Measurements from ENCODE around the gene KCNN3. TPM values are rescaled to one million over a fixed set of nuclear protein-coding genes. Genes with fewer than 3 reads are reported as not detected.

KCNN3 gene
- total RNA-seq, 1 experiment from 2014 or later: not detected

DNA sequence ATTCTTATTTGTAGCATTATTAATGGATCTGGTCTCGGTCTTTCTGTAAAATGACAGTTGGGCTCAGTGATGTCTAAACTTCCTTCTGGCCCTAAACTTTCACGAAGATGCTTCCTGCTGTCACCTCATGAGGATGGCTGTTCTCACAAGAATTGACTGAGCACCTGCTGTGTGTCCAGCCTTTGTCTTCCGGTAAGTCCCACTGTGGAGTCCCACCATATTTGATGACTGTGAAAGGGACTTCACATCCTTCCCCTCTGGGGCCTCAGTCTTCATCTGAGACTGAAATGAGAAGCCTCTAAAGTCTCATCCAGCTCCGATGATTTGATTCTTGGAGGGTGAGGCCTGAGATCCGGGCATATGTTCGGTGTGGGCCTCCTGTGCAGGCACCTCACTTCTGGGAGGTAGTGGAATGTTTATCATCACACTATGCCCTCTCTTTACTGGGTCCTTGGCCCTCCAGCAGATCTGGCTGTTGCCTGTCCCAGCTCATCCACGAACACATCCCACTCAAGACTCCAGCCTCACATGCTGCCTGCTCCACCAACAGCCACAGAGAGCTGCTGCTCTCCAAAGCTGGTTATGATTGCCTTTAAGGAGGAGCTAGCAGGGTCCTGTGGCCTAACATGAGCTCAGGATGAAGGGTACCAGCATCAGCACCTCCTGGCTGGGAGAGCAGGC, 95.8 kb downstream of the KCNN3 start:
- H3K4me1 ChIP-seq (replicated peaks): no peaks in the 10 kb centered on the region
- H3K4me3 ChIP-seq: no peak overlapping the region
- H3K9me3 ChIP-seq (replicated peaks): no peaks in the 10 kb centered on the region
- H3K27ac ChIP-seq: no peak overlapping the region
- DNase-seq (ENCODE audit: low read depth in 1 of 2, low spot score in 2 of 2): no peak
- no peaks in the 10 kb centered on the region for H3K36me3 ChIP-seq
- peaks cover 5% of the 10 kb centered on the region; the same call in 1 of the 2 replicates for H3K27me3 ChIP-seq (replicated peaks)

DNA sequence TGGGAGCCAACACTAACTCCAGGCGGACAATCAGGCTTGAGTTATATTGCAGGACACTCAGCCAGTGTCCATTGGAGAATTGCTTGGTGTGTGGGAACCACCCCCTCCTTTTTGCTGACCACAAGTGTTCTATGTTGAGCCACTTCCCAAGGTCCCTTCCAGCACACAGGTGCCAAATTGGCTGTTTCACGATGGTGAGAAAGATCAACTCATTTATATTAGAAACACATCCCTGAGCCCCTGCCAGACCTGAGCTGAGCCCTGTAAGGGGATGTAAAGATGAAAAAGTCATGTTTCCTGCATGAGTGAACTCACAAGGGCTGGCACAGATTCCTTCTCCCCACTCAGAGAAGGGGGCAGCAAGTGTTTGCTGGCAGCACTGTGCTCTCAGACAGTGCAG, 96.5 kb downstream of the KCNN3 start:
- no peak overlapping the region for H3K4me3 ChIP-seq
- no peaks in the 10 kb centered on the region for H3K9me3 ChIP-seq (replicated peaks)
- H3K27me3 ChIP-seq (replicated peaks): peaks cover 5% of the 10 kb centered on the region; the same call in 1 of the 2 replicates
- H3K36me3 ChIP-seq: no peaks in the 10 kb centered on the region
- no peak overlapping the region for H3K27ac ChIP-seq
- no peaks in the 10 kb centered on the region for H3K4me1 ChIP-seq (replicated peaks)
- no peak for DNase-seq (ENCODE audit: low read depth in 1 of 2, low spot score in 2 of 2)

GRCh38 chr1:154772606-154773506, 97.2 kb downstream of the KCNN3 start:
- Histone ChIP-seq H3K4me1 (replicated peaks) (no peaks in the 10 kb centered on the region), H3K36me3 (no peaks in the 10 kb centered on the region), H3K4me3 (no peak overlapping the region), H3K9me3 (replicated peaks) (no peaks in the 10 kb centered on the region), H3K27me3 (replicated peaks) (peaks cover 5% of the 10 kb centered on the region; the same call in 1 of the 2 replicates), H3K27ac (no peak overlapping the region)
- DNase-seq (ENCODE audit: low read depth in 1 of 2, low spot score in 2 of 2): no peak

- Histone ChIP-seq H3K27me3 (replicated peaks) (peaks cover 5% of the 10 kb centered on the region; the same call in 1 of the 2 replicates), H3K4me1 (replicated peaks) (no peaks in the 10 kb centered on the region), H3K4me3 (no peak overlapping the region), H3K27ac (no peak overlapping the region), H3K36me3 (no peaks in the 10 kb centered on the region), H3K9me3 (replicated peaks) (no peaks in the 10 kb centered on the region)
- no peak for DNase-seq (ENCODE audit: low read depth in 1 of 2, low spot score in 2 of 2)
Measured at GRCh38 chr1:154772056-154772455, 98.0 kb downstream of the KCNN3 start.

- H3K4me3 ChIP-seq: no peak overlapping the region
- no peaks in the 10 kb centered on the region for H3K36me3 ChIP-seq
- no peak for DNase-seq (ENCODE audit: low read depth in 1 of 2, low spot score in 2 of 2)
- H3K4me1 ChIP-seq (replicated peaks): no peaks in the 10 kb centered on the region
- peaks cover 5% of the 10 kb centered on the region; the same call in 1 of the 2 replicates for H3K27me3 ChIP-seq (replicated peaks)
- H3K27ac ChIP-seq: no peak overlapping the region
- no peaks in the 10 kb centered on the region for H3K9me3 ChIP-seq (replicated peaks)
Measured at GRCh38 chr1:154770897-154771594, 99.0 kb downstream of the KCNN3 start.

DNA sequence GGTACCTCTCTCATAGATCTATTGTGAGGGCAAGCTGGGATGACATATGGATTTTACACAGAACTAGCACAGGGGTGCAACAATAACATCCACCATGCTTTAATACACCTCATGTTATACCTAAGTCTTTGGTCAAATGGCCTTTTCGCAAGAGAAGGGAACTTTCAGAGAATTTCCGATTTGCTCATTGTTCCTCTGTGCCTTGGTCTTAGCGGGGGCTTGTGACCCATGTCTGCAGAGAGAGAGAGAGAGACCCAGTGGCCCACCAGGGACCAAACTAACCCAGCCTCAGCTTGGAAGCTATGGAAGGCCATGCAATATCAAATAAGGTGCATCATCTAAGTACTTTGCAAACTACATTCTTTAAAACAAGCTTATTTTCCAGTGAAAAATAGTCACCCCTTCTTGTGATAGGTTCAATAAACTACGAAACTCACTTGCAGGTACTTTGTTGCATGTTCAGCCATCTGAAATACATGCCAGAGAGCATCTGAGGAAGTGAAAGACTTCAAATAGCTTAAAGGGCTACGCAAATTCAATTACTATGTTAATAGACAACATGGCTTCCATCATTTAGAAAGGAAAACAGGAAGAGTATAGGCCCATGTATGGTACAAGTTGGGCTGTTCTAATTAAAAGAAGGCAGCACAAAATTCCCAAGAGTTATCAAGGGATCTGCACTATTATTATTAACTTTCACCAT, 100.7 kb downstream of the KCNN3 start:
- no peaks in the 10 kb centered on the region for H3K9me3 ChIP-seq (replicated peaks)
- H3K27ac ChIP-seq: no peak overlapping the region
- peaks cover 7% of the 10 kb centered on the region; the same call in 1 of the 2 replicates for H3K27me3 ChIP-seq (replicated peaks)
- no peak overlapping the region for H3K4me3 ChIP-seq
- no peaks in the 10 kb centered on the region for H3K36me3 ChIP-seq
- H3K4me1 ChIP-seq (replicated peaks): no peaks in the 10 kb centered on the region
- no peak for DNase-seq (ENCODE audit: low read depth in 1 of 2, low spot score in 2 of 2)

- Histone ChIP-seq H3K4me1 (replicated peaks) (no peaks in the 10 kb centered on the region), H3K36me3 (no peaks in the 10 kb centered on the region), H3K9me3 (replicated peaks) (no peaks in the 10 kb centered on the region), H3K4me3 (no peak overlapping the region), H3K27ac (no peak overlapping the region), H3K27me3 (replicated peaks) (peaks cover 10% of the 10 kb centered on the region; the same call in 1 of the 2 replicates)
- DNase-seq (ENCODE audit: low read depth in 1 of 2, low spot score in 2 of 2): no peak
Measured at GRCh38 chr1:154768456-154769125, 101.5 kb downstream of the KCNN3 start.

DNA sequence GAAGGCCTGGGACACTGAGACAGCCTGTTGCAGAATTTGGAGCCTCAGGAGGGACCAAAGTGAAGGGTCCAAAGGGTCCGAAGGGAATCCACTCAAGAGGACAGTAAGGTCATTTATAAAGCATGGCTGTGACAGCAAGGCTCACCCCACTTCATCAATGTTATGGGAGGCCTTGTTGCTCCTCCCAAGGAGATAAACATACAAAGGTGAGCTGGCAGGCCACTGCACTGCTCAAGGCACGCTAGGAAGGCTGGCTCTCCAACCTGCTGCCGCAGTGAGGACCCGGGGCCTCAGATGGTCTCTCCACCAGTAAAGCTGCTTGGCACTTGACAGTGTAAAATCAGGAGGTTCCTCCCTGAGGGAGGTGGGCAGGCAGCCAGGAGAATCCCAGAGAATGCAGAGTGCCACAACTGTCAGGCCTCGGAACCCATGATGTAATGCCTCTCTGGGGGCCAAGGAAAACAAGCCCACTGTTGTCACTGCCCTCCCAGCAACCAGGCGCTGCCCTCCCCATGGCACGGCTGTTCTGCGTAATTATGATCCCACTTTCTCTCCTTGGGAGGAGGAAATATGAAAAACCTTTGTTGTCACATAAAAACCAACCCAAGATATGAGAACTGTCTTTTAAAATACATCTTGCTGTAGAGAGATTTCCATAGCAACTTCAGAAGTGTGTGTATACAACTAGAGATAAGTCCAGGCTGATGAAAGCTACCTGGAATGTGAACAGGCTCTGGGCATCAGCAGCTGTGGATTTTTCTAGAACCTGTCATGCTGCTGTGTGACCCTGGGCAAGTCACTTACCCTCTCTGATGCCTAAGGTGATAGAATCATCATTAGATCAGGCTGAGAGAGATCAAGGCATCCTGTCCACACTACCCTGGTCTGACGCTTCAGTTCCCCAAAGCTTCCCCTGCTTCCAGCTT, 102.5 kb downstream of the KCNN3 start:
- no peaks in the 10 kb centered on the region for H3K9me3 ChIP-seq (replicated peaks)
- peaks cover 17% of the 10 kb centered on the region; the same call in 1 of the 2 replicates for H3K27me3 ChIP-seq (replicated peaks)
- H3K27ac ChIP-seq: no peak overlapping the region
- no peaks in the 10 kb centered on the region for H3K4me1 ChIP-seq (replicated peaks)
- H3K36me3 ChIP-seq: no peaks in the 10 kb centered on the region
- DNase-seq (ENCODE audit: low read depth in 1 of 2, low spot score in 2 of 2): no peak
- H3K4me3 ChIP-seq: no peak overlapping the region

GRCh38 chr1:154765970-154766369, 104.1 kb downstream of the KCNN3 start:
- no peaks in the 10 kb centered on the region for H3K4me1 ChIP-seq (replicated peaks)
- no peaks in the 10 kb centered on the region for H3K36me3 ChIP-seq
- H3K4me3 ChIP-seq: no peak overlapping the region
- no peaks in the 10 kb centered on the region for H3K9me3 ChIP-seq (replicated peaks)
- DNase-seq (ENCODE audit: low read depth in 1 of 2, low spot score in 2 of 2): no peak
- H3K27me3 ChIP-seq (replicated peaks): peaks cover 19% of the 10 kb centered on the region; the same call in 1 of the 2 replicates
- H3K27ac ChIP-seq: no peak overlapping the region

- no peaks in the 10 kb centered on the region for H3K36me3 ChIP-seq
- H3K4me3 ChIP-seq: no peak overlapping the region
- H3K4me1 ChIP-seq (replicated peaks): no peaks in the 10 kb centered on the region
- H3K27me3 ChIP-seq (replicated peaks): peaks cover 19% of the 10 kb centered on the region; the same call in 1 of the 2 replicates
- no peaks in the 10 kb centered on the region for H3K9me3 ChIP-seq (replicated peaks)
- H3K27ac ChIP-seq: no peak overlapping the region
- no peak for DNase-seq (ENCODE audit: low read depth in 1 of 2, low spot score in 2 of 2)
Measured at GRCh38 chr1:154764773-154765172, 105.3 kb downstream of the KCNN3 start.

GRCh38 chr1:154764181-154764580, 105.9 kb downstream of the KCNN3 start:
- DNase-seq (ENCODE audit: low read depth in 1 of 2, low spot score in 2 of 2): no peak
- no peaks in the 10 kb centered on the region for H3K4me1 ChIP-seq (replicated peaks)
- no peak overlapping the region for H3K4me3 ChIP-seq
- H3K27ac ChIP-seq: no peak overlapping the region
- no peaks in the 10 kb centered on the region for H3K36me3 ChIP-seq
- no peaks in the 10 kb centered on the region for H3K9me3 ChIP-seq (replicated peaks)
- peaks cover 19% of the 10 kb centered on the region; the same call in 1 of the 2 replicates for H3K27me3 ChIP-seq (replicated peaks)

- DNase-seq (ENCODE audit: low read depth in 1 of 2, low spot score in 2 of 2): no peak
- no peak overlapping the region for H3K27ac ChIP-seq
- no peak overlapping the region for H3K4me3 ChIP-seq
- H3K4me1 ChIP-seq (replicated peaks): no peaks in the 10 kb centered on the region
- no peaks in the 10 kb centered on the region for H3K9me3 ChIP-seq (replicated peaks)
- peaks cover 19% of the 10 kb centered on the region; the same call in 1 of the 2 replicates for H3K27me3 ChIP-seq (replicated peaks)
- H3K36me3 ChIP-seq: no peaks in the 10 kb centered on the region
Measured at GRCh38 chr1:154760469-154760933, 109.6 kb downstream of the KCNN3 start.
